Measurements from ENCODE around the gene ZNF606.

Gene ZNF606

GRCh38 chr19:57927587-57927986 lies 75.0 kb downstream of the ZNF606 start:
- Histone ChIP-seq H3F3A (ENCODE audit: control insufficient read depth, insufficient read depth) (no peaks in the 10 kb centered on the region), H3K79me2 (ENCODE audit: control insufficient read depth, low read length) (no peaks in the 10 kb centered on the region), H3K27me3 (ENCODE audit: control insufficient read depth, low read length) (no peaks in the 10 kb centered on the region), H3K27ac (ENCODE audit: low read depth, low read length) (no peak overlapping the region), H3K4me2 (ENCODE audit: low read length) (no peak overlapping the region), H4K20me1 (ENCODE audit: control insufficient read depth, insufficient read depth, low read depth, low read length) (no peaks in the 10 kb centered on the region), H3K4me1 (ENCODE audit: control insufficient read depth, low read length) (no peaks in the 10 kb centered on the region), H3K36me3 (ENCODE audit: control insufficient read depth, low read length) (no peaks in the 10 kb centered on the region), H3K9me2 (replicated peaks; ENCODE audit: control insufficient read depth, low read length) (no peaks in the 10 kb centered on the region), H3K9me3 (ENCODE audit: control insufficient read depth, insufficient read depth, low read length) (peaks cover 33% of the 10 kb centered on the region; the same call in 1 of the 2 replicates), H3K4me3 (ENCODE audit: low read length) (no peak overlapping the region)
- no peak for TF ChIP-seq EZH2phosphoT487 (IDR thresholded peaks at IDR 0.05; ENCODE audit: borderline replicate concordance, low read length)
- TF ChIP-seq CTCF (IDR thresholded peaks at IDR 0.05; ENCODE audit: low read depth, low read length, poor library complexity, severe bottlenecking) = no peak
